Activated gamma-delta T cell (primary cell): ENCODE results near the gene MXRA8.

Source experiments
- DNase-seq: peaks from one replicate; lab custom pipeline; 2025; lab: John Stamatoyannopoulos, UW

The MXRA8 gene

GRCh38 chr1:1307261-1307922 lies 51.0 kb downstream of the MXRA8 start:
- DNase-seq = no peak

- no peak for DNase-seq
Observed at GRCh38 chr1:1306661-1307260, 51.6 kb downstream of the MXRA8 start.

- no peak for DNase-seq
Observed at GRCh38 chr1:1306070-1306660, 52.2 kb downstream of the MXRA8 start.

GRCh38 chr1:1305300-1306069 lies 52.9 kb downstream of the MXRA8 start:
- peak; percentile 31 for DNase-seq

- no peak for DNase-seq
Observed at GRCh38 chr1:1304331-1305299, 53.7 kb downstream of the MXRA8 start.

GRCh38 chr1:1303736-1304135 lies 54.6 kb downstream of the MXRA8 start:
- DNase-seq = no peak

- DNase-seq = no peak
Observed at GRCh38 chr1:1302951-1303509, 55.3 kb downstream of the MXRA8 start.
